Measurements from ENCODE around the gene UFD1. TPM values are rescaled to one million over a fixed set of nuclear protein-coding genes. Genes with fewer than 3 reads are reported as not detected.

The UFD1 gene
- total and polyA plus RNA-seq, 9 of the 15 experiments (the other 6 are each of a cell fraction or from before 2014, with no cell fraction given): 238 to 645 (median 363) TPM

- peak; percentile 19 for ATAC-seq
- Histone ChIP-seq H3K27me3 (ENCODE audit: control insufficient read depth in 2 of 2, insufficient read depth in 2 of 2, low read length in 2 of 2) (peaks cover 11 to 12% of the 10 kb centered on the region in 2 experiments; a peak in 4 of 5 replicates), H3K9ac (ENCODE audit: insufficient read depth in 1 of 2, low read depth in 2 of 2, low read length in 2 of 2) (peak overlapping the region in 1 of 2 experiments; percentile 56; a peak in 2 of 4 replicates), H3K4me3 (no peak overlapping the region), H2AFZ (ENCODE audit: low read depth, low read length) (no peak overlapping the region), H3K9me3 (replicated peaks; ENCODE audit: control insufficient read depth, insufficient read depth, low read depth, low read length) (no peaks in the 10 kb centered on the region), H3K4me2 (ENCODE audit: insufficient read depth, low read length) (no peak overlapping the region), H3K36me3 (ENCODE audit: control insufficient read depth, insufficient read depth, low read length) (peaks cover 54% of the 10 kb centered on the region; the same call in 2 of the 3 replicates), H4K20me1 (replicated peaks; ENCODE audit: control insufficient read depth, insufficient read depth, low read length) (peaks cover 16% of the 10 kb centered on the region), H3K79me2 (ENCODE audit: control insufficient read depth, insufficient read depth, low read length) (no peaks in the 10 kb centered on the region), H3K9me1 (ENCODE audit: control insufficient read depth, insufficient read depth, low read length) (no peaks in the 10 kb centered on the region), H3K27ac (ENCODE audit: extremely low read depth, low read depth, low read length) (no peak overlapping the region), H3K4me1 (replicated peaks in 1 of 2; ENCODE audit: control insufficient read depth in 2 of 2, insufficient read depth in 2 of 2, low read length in 2 of 2) (peaks cover 0 to 44% of the 10 kb centered on the region in 2 experiments; a peak in 3 of 5 replicates)
- intact Hi-C loops (cut with micrococcal nuclease): no loop called here
- in situ Hi-C loops (cut with MboI): no loop called here
- CTCF ChIA-PET (ENCODE audit: low intra/inter-chr PET ratio): no interaction called here
- POLR2A ChIA-PET: interaction anchor here (0.6 to 2.8 kb wide), 18 partner anchors 8 to 318 kb away, joined by 3 to 22 read pairs (median 4); partner anchors contain the start of gene C22orf39
- WGBS (ENCODE audit: insufficient coverage, low coverage, missing lambda C conversion rate): 78% methylated on average over 16 of the region's 16 CpGs
- peak in 2 of 4 experiments; percentile 53 to 64 for DNase-seq (ENCODE audit: extremely low read depth in 1 of 4, low spot score in 3 of 4)
- no peak for FAIRE-seq
- no TSS peak for BruUV-seq (replicated peaks)
- TF ChIP-seq CEBPG (CRISPR knock-in tag; IDR thresholded peaks at IDR 0.05): 0 out of 2 replicates have a peak, but pooled peaks have one; percentile 21
- no peak for TF ChIP-seq CEBPG (tag; conservative IDR thresholded peaks at IDR 0.05 in 1 of 2, IDR thresholded peaks at IDR 0.05 in 1 of 2)
- TF ChIP-seq ZNF77 (CRISPR knock-in tag; IDR thresholded peaks at IDR 0.05): 0 out of 2 replicates have a peak, but pooled peaks have one; percentile 47
- no peak for TF ChIP-seq CREB3 (tag; conservative IDR thresholded peaks at IDR 0.05; ENCODE audit: low read depth)
- peak; percentile 41; the same call in 1 of the 2 replicates for TF ChIP-seq ZBTB7A (IDR thresholded peaks at IDR 0.05; ENCODE audit: borderline replicate concordance, control insufficient read depth, low read depth, low read length)
- no peak for TF ChIP-seq POU5F1 (IDR thresholded peaks at IDR 0.05; ENCODE audit: borderline replicate concordance, low read depth, low read length, partially characterized antibody)
- peak; percentile 50 for TF ChIP-seq RBFOX2 (IDR thresholded peaks at IDR 0.05; ENCODE audit: low read depth, low read length)
- TF ChIP-seq MYC (IDR thresholded peaks at IDR 0.05; ENCODE audit: low read depth, low read length): no peak
- 0 out of 2 replicates have a peak, but pooled peaks have one; percentile 51 for TF ChIP-seq MYC (CRISPR knock-in tag; IDR thresholded peaks at IDR 0.05; ENCODE audit: borderline replicate concordance, low read depth)
- no peak for TF ChIP-seq JUN (IDR thresholded peaks at IDR 0.05; ENCODE audit: borderline replicate concordance, low read depth, low read length)
- 0 out of 2 replicates have a peak, but pooled peaks have one; percentile 13 for TF ChIP-seq JUN (CRISPR knock-in tag; IDR thresholded peaks at IDR 0.05; ENCODE audit: borderline replicate concordance)
- TF ChIP-seq RBM22 (IDR thresholded peaks at IDR 0.05; ENCODE audit: low read depth, low read length, poor library complexity, severe bottlenecking): peak; percentile 47
- TF ChIP-seq, protein P1, sequence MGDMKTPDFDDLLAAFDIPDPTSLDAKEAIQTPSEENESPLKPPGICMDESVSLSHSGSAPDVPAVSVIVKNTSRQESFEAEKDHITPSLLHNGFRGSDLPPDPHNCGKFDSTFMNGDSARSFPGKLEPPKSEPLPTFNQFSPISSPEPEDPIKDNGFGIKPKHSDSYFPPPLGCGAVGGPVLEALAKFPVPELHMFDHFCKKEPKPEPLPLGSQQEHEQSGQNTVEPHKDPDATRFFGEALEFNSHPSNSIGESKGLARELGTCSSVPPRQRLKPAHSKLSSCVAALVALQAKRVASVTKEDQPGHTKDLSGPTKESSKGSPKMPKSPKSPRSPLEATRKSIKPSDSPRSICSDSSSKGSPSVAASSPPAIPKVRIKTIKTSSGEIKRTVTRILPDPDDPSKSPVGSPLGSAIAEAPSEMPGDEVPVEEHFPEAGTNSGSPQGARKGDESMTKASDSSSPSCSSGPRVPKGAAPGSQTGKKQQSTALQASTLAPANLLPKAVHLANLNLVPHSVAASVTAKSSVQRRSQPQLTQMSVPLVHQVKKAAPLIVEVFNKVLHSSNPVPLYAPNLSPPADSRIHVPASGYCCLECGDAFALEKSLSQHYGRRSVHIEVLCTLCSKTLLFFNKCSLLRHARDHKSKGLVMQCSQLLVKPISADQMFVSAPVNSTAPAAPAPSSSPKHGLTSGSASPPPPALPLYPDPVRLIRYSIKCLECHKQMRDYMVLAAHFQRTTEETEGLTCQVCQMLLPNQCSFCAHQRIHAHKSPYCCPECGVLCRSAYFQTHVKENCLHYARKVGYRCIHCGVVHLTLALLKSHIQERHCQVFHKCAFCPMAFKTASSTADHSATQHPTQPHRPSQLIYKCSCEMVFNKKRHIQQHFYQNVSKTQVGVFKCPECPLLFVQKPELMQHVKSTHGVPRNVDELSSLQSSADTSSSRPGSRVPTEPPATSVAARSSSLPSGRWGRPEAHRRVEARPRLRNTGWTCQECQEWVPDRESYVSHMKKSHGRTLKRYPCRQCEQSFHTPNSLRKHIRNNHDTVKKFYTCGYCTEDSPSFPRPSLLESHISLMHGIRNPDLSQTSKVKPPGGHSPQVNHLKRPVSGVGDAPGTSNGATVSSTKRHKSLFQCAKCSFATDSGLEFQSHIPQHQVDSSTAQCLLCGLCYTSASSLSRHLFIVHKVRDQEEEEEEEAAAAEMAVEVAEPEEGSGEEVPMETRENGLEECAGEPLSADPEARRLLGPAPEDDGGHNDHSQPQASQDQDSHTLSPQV (IDR thresholded peaks at IDR 0.05): no peak
- TF ChIP-seq NFIC (IDR thresholded peaks at IDR 0.05): peak; percentile 78
- peak; percentile 47 for TF ChIP-seq PCBP1 (IDR thresholded peaks at IDR 0.05; ENCODE audit: low read depth, low read length, poor library complexity, severe bottlenecking)
- 0 out of 2 replicates have a peak, but pooled peaks have one; percentile 18 for TF ChIP-seq CBX1 (IDR thresholded peaks at IDR 0.05; ENCODE audit: low read depth)
Observed at GRCh38 chr22:19522190-19522880, 43.3 kb upstream of the UFD1 start.
